Mesothelial cell of epicardium (in vitro differentiated cells): ENCODE results near the gene SNAP47. TPM values are rescaled to one million over a fixed set of nuclear protein-coding genes. Genes with fewer than 3 reads are reported as not detected.

Source experiments
- DNase-seq, 2 experiments: peaks; one replicate each; pipeline ENCODE4 v3.0.0; 2021; ENCODE audit warnings: low spot score in 2 of 2; ENCODE audit not compliant: unreplicated experiment in 2 of 2
- H3K27ac Mint-ChIP-seq: 2 replicates; pipeline ENCODE4 v1.8.0; 2021; ENCODE audit warnings: mixed read lengths
- H3K27me3 Mint-ChIP-seq: 2 replicates; pipeline ENCODE4 v1.8.0; 2021; ENCODE audit warnings: low read depth, mixed read lengths
- H3K36me3 Mint-ChIP-seq: 2 replicates; pipeline ENCODE4 v1.8.0; 2021; ENCODE audit warnings: mixed read lengths
- H3K4me1 Mint-ChIP-seq: 2 replicates; pipeline ENCODE4 v1.8.0; 2021; ENCODE audit warnings: mixed read lengths
- H3K4me3 Mint-ChIP-seq: 2 replicates; pipeline ENCODE4 v1.8.0; 2021; ENCODE audit warnings: mild to moderate bottlenecking, moderate library complexity, mixed read lengths
- H3K9me3 Mint-ChIP-seq: 2 replicates; pipeline ENCODE4 v1.8.0; 2021; ENCODE audit warnings: mixed read lengths
- CTCF ChIP-seq: fragments of 200-600 bp; sonication (generic); IDR thresholded peaks from one replicate; pipeline ENCODE4 v1.5.0; 2021; ENCODE audit warnings: antibody characterized with exemption; ENCODE audit not compliant: unreplicated experiment
- total RNA-seq: library from RNA; stranded (reverse); gene quantifications from 3 replicates; pipeline ENCODE4 v1.2.1, GENCODE V29; 2021

SNAP47 gene
- total RNA-seq, 1 donor from 2014 or later = 42.6 TPM

- H3K9me3 Mint-ChIP-seq = no peaks in the 10 kb centered on the region
- H3K36me3 Mint-ChIP-seq = peaks cover 9% of the 10 kb centered on the region
- DNase-seq = no peak
- peaks cover 20% of the 10 kb centered on the region for H3K4me1 Mint-ChIP-seq
- no peak for TF ChIP-seq CTCF
- no peak overlapping the region for H3K4me3 Mint-ChIP-seq
- H3K27me3 Mint-ChIP-seq = no peaks in the 10 kb centered on the region
- peak overlapping the region; percentile 82 for H3K27ac Mint-ChIP-seq
Observed at GRCh38 chr1:227757781-227758180, 22.5 kb downstream of the SNAP47 start.

GRCh38 chr1:227758366-227758765 is 23.1 kb downstream of the SNAP47 start:
- Mint-ChIP-seq H3K9me3 (no peaks in the 10 kb centered on the region), H3K27ac (peak overlapping the region; percentile 82), H3K36me3 (peaks cover 9% of the 10 kb centered on the region), H3K4me1 (peaks cover 20% of the 10 kb centered on the region), H3K4me3 (no peak overlapping the region), H3K27me3 (no peaks in the 10 kb centered on the region)
- DNase-seq = no peak
- TF ChIP-seq CTCF = no peak

- no peak overlapping the region for H3K4me3 Mint-ChIP-seq
- H3K27ac Mint-ChIP-seq = no peak overlapping the region
- peaks cover 26% of the 10 kb centered on the region for H3K4me1 Mint-ChIP-seq
- no peak for TF ChIP-seq CTCF
- DNase-seq = no peak
- H3K36me3 Mint-ChIP-seq = peaks cover 9% of the 10 kb centered on the region
- no peaks in the 10 kb centered on the region for H3K9me3 Mint-ChIP-seq
- H3K27me3 Mint-ChIP-seq = no peaks in the 10 kb centered on the region
Observed at GRCh38 chr1:227759341-227760300, 24.4 kb downstream of the SNAP47 start.

- Mint-ChIP-seq H3K4me1 (peaks cover 26% of the 10 kb centered on the region), H3K27me3 (no peaks in the 10 kb centered on the region), H3K4me3 (no peak overlapping the region), H3K36me3 (peaks cover 9% of the 10 kb centered on the region), H3K27ac (no peak overlapping the region), H3K9me3 (no peaks in the 10 kb centered on the region)
- DNase-seq = no peak
- no peak for TF ChIP-seq CTCF
Observed at GRCh38 chr1:227760377-227760776, 25.1 kb downstream of the SNAP47 start.

GRCh38 chr1:227761621-227762230 is 26.5 kb downstream of the SNAP47 start:
- Mint-ChIP-seq H3K27me3 (no peaks in the 10 kb centered on the region), H3K4me1 (peaks cover 26% of the 10 kb centered on the region), H3K36me3 (peaks cover 9% of the 10 kb centered on the region), H3K9me3 (no peaks in the 10 kb centered on the region), H3K4me3 (no peak overlapping the region), H3K27ac (no peak overlapping the region)
- no peak for TF ChIP-seq CTCF
- no peak for DNase-seq
